HG02588 (cell line): Measurements from ENCODE around the gene HRH4.

ENCODE experiments used
- ATAC-seq: cut with Tn5 transposase; IDR thresholded peaks from one replicate; pipeline ENCODE4 v1.9.1; 2021; ENCODE audit warnings: mild to moderate bottlenecking, moderate library complexity; ENCODE audit not compliant: unreplicated experiment

Gene HRH4

GRCh38 chr18:24502667-24503523, 42.5 kb downstream of the HRH4 start:
- ATAC-seq = no peak

DNA sequence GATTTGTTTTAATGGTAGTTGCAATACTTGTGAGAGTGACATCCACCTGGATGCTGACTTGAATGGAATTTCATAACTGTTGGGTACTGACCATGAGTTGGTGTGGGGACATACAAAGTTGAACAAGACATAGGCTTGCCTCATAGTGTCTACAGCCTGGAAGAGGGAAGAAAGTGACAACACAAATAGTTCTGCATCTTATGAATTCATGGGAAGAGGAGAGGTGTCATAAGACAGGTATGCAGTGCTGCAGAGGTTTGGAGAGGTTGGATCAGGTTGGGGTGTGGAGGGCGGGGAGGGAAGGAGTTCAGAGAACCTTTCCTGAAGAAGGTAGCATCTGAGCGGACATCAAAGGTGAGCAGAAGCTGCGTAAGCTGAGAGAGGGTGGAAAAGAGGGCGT, 44.0 kb downstream of the HRH4 start:
- ATAC-seq = no peak

DNA sequence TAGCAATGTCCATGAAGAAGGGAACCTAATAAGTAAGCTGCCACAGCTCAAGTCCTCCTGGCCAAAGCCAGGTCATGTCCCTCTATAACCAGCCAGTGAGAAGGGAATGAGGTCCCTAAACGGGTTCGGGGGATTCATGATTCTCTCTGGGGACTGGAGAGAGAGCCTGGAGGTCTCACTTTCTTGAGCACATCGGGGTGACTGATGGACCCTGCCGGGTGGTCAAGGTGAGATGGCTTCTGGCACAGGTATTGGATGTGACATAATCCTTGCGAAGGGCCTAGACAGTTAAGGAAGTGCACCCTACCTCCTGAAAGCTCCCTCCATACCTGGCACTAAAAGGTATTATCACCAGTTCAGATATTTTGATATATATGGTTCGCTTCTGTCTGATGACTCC, 45.7 kb downstream of the HRH4 start:
- no peak for ATAC-seq

- no peak for ATAC-seq
These were observed 49.0 kb downstream of the HRH4 start for GRCh38 chr18:24509435-24509834.

DNA sequence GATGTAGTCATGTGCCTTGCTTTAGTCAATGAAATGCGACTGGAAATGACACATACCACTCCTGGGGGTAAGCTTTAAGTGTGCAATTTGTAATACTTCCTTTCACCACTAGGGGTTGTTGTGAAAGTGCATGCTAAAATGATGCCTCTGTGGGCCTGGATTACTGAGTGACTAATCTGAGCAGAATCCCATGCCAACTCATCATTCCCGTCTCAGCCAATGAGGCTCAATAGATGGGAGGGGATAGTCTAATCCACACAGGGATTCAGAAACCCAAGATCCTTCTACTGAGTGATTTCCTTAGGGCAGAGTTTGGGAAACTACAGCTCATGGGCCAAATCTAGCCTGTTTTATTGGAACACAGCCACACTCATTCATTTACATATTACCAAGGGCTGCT, 54.0 kb downstream of the HRH4 start:
- ATAC-seq = no peak

GRCh38 chr18:24515721-24516120, 55.3 kb downstream of the HRH4 start:
- no peak for ATAC-seq

DNA sequence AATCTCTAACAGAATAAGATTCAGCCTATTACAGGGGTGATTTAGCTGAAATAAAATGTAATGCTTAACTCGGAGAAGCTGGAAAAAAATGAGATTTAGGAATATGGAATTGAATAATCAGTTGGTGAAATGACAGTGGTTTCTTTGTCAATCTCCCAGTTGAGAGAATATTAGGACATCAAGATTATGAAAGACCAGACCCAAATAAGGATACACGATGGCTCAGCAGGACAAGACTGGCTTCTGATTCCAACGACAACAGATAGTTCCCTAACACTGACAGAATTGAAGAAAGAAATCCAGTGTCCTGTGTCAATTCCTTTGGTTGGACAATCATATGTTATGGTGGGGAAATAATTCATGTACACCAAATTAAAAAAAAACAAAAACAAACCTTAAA, 55.8 kb downstream of the HRH4 start:
- no peak for ATAC-seq

- no peak for ATAC-seq
These were observed 57.1 kb downstream of the HRH4 start for GRCh38 chr18:24517554-24517953.

DNA sequence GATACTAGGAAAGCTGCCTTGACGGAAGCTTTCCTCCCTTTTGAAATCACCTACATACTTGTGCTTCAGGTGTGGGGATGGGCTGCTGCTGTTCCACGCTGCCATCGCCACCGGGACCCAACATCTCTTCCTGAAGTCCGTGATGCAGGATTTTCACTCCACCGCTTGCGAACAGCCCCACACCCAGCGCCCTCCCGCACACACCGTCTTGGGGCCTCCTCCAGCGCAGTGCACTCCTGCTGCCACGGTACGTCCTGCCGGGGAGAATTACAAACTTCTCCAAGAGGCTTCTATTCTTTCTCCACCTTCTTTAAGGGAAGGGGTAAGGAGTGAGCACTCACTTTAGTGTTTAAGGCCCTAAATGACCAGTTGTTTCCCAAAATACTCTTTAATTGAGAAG, 58.2 kb downstream of the HRH4 start:
- ATAC-seq = no peak
